Fibroblast of gingiva (primary cell): Measurements from ENCODE around the gene CALHM2.
"Not testable (repeated sequence)": the region's sequence is repeated elsewhere in the genome, so short reads cannot be mapped to it uniquely, and the experiment has no call there.

ENCODE experiments used
- DNase-seq: peaks from one replicate; pipeline ENCODE4 v3.0.0-alpha.2; 2011; ENCODE audit warnings: low read depth

The CALHM2 gene

GRCh38 chr10:103450201-103450695, 1.9 kb downstream of the CALHM2 start:
- no peak for DNase-seq

DNA sequence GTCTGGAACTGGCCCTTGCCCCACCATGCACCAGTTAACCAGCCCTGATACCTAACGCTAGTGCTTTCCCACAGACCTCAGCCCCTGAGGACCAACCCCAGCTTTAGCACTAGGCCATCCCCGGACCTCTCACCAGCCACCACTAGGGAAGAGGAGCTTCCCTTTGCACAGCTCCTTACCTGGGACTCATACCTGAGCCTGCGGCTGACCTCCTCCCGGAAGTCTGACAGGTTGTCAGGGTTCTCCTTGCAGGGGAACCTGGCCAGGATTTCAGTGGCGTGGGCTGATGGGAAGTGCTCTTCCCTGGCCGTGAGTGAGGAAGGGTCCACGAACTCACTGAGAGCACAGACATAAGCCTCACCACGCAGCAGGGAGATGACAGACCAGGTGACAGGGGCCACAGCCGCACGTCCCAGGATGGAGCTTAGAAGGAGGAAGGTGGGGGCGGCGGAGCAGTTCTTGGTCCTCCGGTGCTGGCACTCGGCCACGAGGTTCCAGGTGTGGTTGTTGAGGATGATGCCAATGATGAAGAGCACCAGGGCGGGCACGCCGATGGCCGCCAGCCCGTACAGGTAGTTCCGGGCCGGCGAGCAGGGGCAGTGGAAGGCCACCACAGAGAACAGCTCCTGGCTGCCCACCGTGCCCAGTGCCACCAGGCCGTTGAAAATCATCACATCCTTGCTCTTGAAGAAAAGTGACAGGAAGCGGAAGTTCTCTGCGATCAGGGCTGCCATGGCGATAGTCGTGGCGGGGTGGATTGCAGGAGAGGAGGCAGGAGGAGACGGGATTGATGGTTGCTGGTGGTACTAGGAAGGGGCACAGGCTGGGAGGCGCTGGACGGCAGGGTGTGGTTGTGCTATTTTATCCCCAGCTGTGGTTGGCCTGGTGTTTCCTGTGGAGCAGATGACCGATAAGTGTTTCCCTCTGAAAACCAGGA, 2.7 kb downstream of the CALHM2 start:
- DNase-seq = no peak

DNA sequence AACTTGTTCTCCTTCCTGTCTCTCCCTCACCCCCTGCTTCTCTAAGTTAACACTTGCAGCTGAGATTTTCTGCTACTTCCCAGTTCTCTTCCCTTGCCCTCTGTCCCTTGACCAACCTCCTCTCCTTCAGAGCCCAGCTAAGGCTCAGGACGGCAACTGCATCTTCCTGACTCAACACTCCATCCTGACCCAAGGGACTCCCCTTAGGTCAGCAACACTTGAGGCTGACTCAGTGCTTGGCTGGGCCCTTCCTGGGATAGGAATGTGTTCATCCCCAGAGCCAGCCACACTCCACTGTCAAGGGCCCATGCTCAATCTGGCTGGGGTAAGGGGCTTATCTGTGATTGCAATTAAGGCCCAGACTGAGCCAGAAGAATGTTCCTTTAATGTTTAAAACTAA, 3.4 kb downstream of the CALHM2 start:
- peak; percentile 86 for DNase-seq

DNA sequence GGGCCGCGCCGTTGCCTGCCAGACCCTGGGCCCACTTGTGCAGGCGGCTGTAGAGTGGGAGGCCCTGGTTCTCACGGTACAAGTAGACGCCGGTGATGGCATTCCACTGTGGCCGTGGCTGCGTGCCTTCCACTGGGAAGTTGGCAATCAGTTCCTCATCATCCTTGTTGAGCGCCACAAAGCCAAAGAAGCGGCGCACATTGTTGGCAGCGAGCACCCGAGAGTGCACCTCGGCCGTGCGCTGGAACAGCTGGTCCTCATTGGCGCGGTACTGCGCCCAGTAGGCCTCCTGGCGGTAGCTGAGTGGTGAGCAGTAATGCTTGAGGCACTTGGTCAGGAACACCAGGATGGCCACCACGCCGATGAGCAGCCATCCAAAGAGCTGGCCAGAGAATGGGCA, 5.0 kb downstream of the CALHM2 start:
- no peak for DNase-seq

- DNase-seq = peak; percentile 89
Measured at GRCh38 chr10:103445767-103446567, 6.2 kb downstream of the CALHM2 start.

GRCh38 chr10:103445366-103445765, 6.8 kb downstream of the CALHM2 start:
- DNase-seq = no peak

DNA sequence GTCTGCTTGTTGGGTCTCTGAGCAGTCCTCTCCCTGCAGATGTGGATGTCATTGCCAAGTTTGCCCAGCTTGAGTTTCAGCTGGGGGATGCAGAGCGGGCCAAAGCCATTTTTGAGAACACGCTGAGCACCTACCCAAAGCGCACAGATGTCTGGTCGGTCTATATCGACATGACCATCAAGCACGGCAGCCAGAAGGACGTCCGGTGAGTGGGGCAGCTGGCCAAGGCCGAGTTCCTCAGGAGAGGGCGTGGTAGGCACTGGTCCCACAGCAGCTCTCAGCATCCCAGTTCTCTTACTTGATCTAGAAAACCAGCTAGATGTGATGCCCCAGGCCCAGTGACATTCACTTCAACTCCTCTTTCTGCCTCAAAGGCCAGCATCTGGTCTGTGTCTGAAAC, 7.7 kb downstream of the CALHM2 start:
- DNase-seq = no peak

DNA sequence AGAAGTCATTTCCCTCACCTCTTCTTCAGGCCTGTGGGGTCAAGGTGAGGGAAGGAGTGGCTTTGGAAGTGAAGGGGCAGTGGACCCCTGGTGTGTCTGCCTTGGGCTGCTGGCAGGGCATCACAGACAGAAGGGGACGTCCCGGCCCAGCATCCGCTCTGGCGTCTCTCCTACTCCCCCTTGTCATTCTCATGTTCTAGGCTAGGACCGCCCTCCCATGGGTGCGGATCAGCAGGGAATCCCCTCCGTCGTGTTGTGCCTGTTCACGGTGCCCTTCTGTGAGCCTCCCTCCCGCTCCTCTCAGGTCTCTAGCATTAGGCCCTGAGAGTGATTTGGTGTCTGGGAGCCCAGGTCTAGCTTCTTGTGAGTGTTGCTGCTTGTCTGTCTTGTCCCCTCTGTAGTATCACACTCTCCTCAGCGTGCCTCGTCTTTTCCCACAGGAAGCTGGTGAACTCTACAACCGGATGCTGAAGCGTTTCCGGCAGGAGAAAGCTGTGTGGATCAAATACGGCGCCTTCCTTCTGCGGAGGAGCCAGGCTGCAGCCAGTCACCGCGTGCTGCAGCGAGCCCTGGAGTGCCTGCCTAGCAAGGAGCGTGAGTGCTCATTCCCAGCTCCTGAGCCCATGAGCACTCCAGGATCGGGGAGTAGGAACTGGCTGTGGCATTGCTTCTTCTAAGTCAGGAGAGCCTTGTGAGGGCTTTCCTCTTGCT, 8.5 kb downstream of the CALHM2 start:
- no peak for DNase-seq

- DNase-seq = no peak
Measured at GRCh38 chr10:103442031-103442461, 10.1 kb downstream of the CALHM2 start.

- DNase-seq = no peak
Measured at GRCh38 chr10:103441611-103442010, 10.6 kb downstream of the CALHM2 start.

- DNase-seq = no peak
Measured at GRCh38 chr10:103441206-103441605, 11.0 kb downstream of the CALHM2 start.

GRCh38 chr10:103440416-103440815, 11.8 kb downstream of the CALHM2 start:
- DNase-seq = no peak

DNA sequence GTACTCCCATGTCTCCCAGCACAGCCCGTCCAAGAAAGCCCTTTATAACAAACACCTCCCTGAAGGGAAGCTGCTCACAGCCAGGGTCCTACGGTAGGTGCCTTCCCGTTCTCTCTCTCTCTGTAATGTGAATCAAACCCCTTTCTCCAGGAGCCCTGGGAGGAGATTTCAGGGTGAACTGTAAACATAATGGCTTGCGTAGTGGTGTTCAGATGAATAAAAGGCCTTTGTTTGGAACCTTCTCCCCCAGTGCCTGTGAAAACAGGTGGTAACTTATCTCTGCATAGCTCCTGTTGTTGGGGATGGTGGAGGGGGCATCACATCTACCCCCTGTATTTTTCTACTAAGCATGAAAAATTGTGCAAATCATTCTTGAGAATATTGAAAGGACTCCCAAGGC, 12.4 kb downstream of the CALHM2 start:
- DNase-seq = no peak

- peak; percentile 28 for DNase-seq
Measured at GRCh38 chr10:103433858-103434257, 18.3 kb downstream of the CALHM2 start.

DNA sequence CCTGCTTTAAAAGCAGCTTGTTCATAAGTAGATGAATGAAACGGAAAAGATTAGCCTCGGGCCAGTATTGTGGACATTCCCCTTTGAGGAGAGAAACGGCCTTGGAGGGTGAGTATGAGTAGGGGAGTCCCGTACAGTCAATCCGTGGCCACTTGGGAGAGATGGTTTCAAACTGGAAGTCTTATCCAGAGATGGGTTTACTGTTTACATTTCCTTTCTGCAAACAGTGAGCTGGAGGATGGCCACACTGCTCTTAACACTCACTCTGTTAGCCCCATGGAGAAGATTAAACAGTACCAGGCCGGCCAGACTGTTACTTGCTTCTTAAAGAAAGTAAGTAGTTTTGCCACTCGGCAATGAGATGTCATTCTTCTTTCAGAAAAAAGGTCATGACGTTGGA, 20.3 kb downstream of the CALHM2 start:
- DNase-seq = no peak

- DNase-seq = no peak
Measured at GRCh38 chr10:103429647-103430046, 22.5 kb downstream of the CALHM2 start.

DNA sequence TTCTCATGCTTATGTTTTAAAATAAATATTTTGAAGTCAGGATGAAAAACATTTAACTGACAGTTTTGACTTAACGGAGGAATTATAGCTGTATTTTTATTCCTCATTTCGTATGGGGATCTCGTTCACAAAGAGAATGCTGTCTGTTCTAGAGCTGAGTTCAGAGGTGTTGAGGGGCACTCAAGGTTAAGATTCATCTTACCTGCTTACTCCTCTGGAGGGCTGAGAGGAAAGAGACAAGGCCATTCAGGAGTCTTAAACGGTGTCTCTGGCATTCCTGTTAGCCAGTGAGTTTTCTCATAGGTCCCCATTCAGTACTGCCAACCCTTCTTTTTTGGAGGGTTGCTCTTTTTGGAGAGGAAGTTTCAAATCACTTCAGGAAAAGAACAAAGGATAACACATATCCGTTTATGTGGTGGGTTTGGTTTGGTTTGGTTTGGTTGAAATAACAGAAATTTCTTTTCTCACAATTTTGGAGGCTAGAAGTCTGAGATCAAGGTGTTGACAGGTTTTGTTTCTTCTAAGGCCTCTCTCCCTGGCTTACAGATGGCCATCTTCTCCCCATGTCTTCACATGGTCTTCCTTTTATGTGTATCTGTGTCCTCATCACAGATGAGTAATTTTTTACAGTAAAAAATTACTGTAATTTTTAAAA, 23.1 kb downstream of the CALHM2 start:
- DNase-seq = no peak

DNA sequence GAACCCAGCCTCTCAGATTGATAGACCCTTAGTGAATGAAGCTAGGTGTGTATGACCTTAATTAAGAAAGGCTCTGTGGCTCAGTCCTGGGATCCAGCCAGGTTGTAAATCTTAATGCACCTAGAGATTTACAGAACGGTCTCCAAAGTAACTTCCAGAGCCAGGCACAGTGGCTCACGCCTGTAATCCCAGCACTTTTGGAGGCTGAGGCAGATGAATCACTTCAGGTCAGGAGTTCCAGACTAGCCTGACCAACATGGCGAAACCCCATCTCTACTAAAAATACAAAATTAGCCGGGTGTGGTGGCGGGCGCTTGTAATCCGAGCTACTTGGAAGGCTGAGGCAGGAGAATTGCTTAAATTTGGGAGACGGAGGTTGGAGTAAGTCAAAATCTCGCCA, 24.3 kb downstream of the CALHM2 start:
- no peak for DNase-seq

- no peak for DNase-seq
Measured at GRCh38 chr10:103423748-103424147, 28.4 kb downstream of the CALHM2 start.

GRCh38 chr10:103419101-103419500, 33.1 kb downstream of the CALHM2 start:
- DNase-seq = no peak

GRCh38 chr10:103417601-103418000, 34.6 kb downstream of the CALHM2 start:
- DNase-seq = no peak

DNA sequence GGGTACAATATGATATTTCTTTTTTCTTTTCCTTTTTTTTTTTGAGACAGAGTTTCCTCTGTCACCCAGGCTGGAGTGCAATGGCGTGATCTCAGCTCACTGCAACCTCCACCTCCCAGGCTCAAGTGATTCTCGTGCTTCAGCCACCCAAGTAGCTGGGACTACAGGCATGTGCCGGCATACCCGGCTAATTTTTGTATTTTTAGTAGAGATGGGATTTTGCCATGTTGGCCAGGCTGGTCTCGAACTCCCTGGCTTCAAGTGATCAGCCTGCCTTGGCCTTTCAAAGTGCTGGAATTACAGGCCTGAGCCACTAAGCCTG, 35.1 kb downstream of the CALHM2 start:
- DNase-seq = not testable (repeated sequence)
